ENCODE data around the gene RITA1.

RITA1 gene

DNA sequence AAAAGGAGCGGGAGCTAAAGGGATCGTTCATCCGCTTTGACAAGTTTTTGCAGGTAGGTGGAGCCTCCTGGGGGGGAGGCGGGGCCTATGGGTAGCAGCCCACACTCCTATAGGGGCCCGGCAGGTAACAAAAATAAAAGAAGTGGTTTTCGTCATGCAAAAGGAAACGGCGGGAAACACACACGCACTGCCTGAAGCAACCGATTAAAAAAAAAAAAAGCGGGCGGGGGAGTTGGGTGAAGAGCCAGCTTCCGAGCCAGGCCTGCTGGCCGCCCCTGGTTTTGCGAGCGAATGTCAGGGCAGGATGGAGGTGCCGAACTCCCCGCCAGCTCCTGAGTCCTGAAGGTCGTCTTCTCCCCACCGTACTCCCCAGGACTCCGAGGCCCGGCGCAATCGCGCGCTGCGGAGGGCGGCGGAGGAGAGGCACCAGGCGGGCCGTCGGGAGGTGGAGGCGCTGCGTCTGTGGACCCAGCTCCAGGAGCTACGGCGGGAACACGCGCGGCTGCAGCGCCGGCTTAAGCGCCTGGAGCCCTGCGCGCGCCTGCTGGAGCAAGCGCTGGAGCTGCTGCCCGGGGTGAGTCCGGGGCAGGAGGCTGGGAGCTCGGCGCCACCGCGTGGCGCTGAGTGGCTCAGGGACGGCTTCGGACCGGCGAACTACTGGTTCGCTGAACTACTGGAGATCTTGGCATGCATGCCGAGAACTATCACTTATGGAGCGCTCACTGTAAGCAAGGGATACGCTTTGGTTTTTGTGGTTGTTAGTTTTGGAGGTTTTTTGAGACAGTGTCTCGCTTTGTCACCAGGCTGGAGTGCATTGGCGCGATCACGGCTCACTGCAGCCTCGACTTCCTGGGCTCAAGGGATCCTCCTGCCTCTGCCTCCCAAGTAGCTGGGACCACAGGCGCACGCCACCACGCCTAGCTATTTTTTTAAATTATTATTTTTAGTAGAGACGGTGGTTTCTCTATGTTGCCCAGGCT lies 32.4 kb upstream of the RITA1 start:
- no peak for DNase-seq (ENCODE audit: low spot score)

GRCh38 chr12:113154351-113154973 lies 31.1 kb upstream of the RITA1 start:
- no peak for DNase-seq (ENCODE audit: low spot score)

DNA sequence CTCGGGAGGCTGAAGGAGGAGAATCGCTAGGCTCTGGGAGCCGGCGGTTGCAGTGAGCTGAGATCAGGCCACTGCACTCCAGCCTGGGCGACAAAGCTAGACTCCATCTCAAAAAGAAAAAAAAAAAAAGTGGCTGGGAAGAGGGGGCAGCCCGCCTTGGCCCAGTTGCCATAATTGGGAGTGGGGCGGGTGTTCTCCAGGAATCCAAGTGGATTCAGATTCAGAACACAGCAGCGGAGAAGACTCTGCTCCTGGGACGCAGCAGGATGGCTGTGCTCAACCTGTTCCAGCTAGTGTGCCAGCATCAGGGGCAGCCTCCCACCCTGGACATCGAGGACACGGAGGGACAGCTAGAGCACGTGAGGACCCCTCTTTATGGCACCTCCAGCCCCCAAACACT lies 30.5 kb upstream of the RITA1 start:
- DNase-seq (ENCODE audit: low spot score): no peak

DNA sequence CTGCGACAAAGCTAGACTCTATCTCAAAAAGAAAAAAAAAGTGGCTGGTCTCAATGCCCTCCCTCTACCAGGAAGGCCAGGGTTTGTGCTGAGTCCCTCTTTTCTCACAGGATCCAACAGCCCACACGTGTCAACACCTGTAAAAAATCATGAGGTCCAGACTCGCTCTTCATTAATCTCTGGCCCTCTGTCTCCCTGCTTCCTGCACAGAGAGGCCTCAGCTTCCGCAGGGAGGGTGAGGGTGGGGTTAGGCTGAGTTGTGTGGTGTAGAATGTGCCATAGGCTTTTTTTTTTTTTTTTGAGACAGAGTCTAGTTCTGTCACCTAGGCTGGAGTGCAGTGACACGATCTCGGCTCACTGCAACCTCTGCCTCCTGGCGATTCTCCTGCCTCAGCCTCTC lies 29.9 kb upstream of the RITA1 start:
- no peak for DNase-seq (ENCODE audit: low spot score)

GRCh38 chr12:113157218-113157859 lies 28.2 kb upstream of the RITA1 start:
- no peak for DNase-seq (ENCODE audit: low spot score)

- no peak for DNase-seq (ENCODE audit: low spot score)
These were observed 26.9 kb upstream of the RITA1 start for GRCh38 chr12:113158439-113159203.

GRCh38 chr12:113159937-113160336 lies 25.6 kb upstream of the RITA1 start:
- no peak for DNase-seq (ENCODE audit: low spot score)

- DNase-seq (ENCODE audit: low spot score): no peak
These were observed 24.0 kb upstream of the RITA1 start for GRCh38 chr12:113161415-113162016.

DNA sequence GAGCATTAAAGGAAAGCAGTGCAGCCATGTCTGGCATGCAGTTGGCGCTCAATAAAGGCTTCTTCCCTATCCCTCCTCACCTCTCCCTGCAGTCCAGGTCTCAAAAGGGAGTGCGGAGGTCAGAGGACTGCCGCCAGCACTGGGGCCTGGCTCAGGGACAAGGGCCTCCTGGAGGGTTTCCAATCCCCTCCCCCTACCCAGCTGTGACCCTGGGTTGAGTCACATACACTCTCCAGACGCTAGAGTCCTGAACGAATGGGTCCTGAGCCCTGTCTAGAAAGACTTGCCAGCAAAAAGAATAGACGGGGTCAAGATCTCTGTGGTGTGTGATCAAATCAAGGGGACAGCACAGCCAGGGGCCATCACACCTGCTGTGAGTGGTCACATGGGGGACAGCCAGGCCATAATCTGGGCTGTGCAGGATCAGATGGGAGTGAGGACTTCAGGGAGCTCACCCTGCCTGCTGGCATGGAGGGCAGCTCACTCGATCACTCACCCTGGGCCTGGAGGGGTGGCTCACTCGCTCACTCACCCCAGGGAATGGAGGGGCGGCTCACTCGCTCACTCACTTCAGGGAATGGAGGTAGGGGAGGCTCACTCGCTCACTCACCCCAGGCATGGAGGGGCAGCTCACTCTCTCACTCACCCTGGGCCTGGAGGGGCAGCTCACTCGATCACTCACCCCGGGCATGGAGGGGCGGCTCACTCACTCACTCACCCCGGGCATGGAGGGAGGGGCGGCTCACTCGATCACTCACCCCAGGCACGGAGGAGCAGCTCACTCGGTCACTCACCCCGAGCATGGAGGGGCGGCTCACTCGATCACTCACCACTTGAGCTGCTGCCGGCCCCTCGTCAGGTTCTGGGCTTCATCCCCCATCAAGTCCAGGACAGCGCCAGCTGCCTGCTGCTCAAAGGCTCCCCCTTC lies 23.2 kb upstream of the RITA1 start:
- no peak for DNase-seq (ENCODE audit: low spot score)

DNA sequence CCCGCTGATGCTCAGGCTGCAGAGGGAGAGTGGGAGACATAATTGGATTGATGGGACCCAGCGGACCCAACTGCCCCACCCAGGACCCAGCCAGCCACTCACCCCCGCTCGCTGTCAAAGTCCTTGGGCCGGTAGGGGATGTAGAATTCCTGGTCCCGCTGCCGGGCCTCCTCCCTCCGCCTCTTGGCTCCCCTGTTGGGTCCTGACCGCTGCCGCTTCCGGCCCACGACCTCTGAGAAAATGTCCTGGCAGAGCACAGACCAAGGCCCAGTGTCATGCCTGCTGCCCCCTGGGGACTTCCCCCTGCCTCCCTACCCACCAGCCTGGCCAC lies 22.5 kb upstream of the RITA1 start:
- no peak for DNase-seq (ENCODE audit: low spot score)

DNA sequence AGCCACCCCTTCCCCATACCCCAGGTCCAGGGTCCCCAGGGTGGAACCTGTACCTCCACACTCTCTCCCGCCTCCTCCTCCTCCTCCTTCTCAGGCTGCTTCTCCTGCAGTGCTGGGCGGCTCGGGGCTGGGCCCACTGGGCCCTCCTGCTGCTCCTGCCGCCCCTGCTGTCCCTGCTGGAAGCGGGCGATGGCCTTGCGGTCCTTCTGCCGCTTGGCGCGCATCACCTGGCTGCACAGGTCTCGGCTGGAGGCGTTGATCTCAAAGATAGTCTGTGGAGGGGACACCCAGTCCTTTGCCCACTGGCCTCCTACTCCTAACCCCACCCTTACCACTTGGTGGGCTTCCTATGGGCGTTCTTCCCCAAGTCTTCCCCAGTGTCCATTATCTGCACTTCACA lies 21.5 kb upstream of the RITA1 start:
- DNase-seq (ENCODE audit: low spot score): no peak

- no peak for DNase-seq (ENCODE audit: low spot score)
These were observed 19.7 kb upstream of the RITA1 start for GRCh38 chr12:113165521-113166450.

- no peak for DNase-seq (ENCODE audit: low spot score)
These were observed 17.7 kb upstream of the RITA1 start for GRCh38 chr12:113167868-113168267.

GRCh38 chr12:113169697-113170096 lies 15.8 kb upstream of the RITA1 start:
- no peak for DNase-seq (ENCODE audit: low spot score)

DNA sequence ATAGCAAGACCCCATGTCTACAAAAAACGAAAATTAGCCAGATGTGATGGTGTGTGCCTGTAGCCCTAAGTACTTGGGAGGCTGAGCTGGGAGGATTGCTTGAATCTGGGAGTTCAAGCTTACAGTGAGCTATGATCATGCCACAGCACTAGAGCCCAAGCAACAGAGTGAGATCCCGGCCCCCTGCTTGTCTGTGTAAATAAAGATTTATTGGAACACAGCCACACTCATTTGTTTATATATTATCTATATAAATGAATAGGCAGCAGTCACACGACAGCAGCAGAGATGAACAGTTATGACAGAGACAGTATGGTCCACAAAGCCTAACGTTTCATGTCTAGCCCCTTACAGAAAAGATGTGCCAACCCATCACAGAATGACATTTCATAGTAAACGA lies 15.1 kb upstream of the RITA1 start:
- no peak for DNase-seq (ENCODE audit: low spot score)

DNA sequence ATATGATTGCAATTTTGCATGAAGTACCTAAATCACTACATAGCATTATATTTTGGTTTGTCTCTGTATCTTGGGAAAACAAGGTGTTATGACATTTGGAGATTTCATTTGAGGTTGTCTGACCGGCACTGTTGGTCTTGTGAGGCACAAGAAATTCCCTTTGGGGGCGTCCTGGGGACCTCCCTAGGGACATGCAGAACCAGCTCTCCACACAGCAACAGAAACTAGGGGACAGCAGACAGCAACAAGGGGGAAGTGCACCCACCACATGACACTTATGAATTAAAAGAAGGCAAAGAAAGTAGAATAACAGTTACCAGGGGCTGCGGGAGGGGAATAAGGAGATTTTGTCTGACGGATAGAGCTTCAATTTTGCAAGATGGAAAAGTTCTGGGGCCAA lies 14.6 kb upstream of the RITA1 start:
- no peak for DNase-seq (ENCODE audit: low spot score)

DNA sequence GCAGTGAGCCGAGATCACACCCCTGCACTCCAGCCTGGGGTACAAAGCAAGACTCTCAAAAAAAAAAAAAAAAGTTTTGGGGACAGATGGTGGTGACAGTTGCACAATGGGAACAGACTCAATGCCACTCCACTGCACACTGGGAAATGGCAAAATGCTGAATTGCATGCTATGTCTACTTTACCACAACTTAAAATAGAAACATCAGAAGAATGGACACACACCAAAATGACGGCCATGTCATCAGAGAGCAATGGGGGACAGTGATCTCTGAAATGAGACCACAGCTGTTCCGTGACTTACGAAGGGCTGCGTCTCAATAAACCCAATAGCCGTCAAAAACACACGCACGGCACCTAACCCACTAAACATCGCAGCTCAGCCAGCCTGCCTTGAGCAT lies 14.0 kb upstream of the RITA1 start:
- no peak for DNase-seq (ENCODE audit: low spot score)

DNA sequence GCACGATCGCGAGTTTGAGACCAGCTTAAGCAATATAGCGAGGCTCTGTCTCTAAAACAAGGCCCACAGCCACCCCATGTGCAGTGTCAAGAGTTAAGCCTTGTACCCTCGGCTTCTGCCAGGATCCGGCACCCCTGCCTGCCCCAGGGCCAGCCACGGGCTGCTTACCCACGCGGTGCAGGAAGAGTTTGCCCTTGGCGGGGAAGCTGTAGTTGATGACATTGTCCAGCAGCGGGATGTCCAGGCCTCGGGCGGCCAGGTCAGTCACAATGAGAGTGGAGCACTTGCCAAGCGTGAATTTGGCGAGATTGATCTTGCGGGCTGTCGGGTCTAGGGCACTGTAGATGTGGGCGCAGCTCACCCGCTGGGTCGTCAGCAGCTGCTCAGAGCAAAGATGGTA lies 13.3 kb upstream of the RITA1 start:
- DNase-seq (ENCODE audit: low spot score): no peak

GRCh38 chr12:113173081-113173698 lies 12.3 kb upstream of the RITA1 start:
- no peak for DNase-seq (ENCODE audit: low spot score)
